IMR-90 (cell line): ENCODE data around the gene HPGDS. TPM values are rescaled to one million over a fixed set of nuclear protein-coding genes. Genes with fewer than 3 reads are reported as not detected.
A peak's percentile ranks its signal among the peaks of the same experiment; 100 is the strongest.

Source experiments
- ATAC-seq: fragments of 200-7000 bp; cut with Tn5 transposase; 2 replicates; pipeline ENCODE4 v1.9.1; 2020; ENCODE audit warnings: low read depth, mild to moderate bottlenecking, moderate library complexity
- BruUV-seq: library from RNA; stranded (reverse); fragments of 400-500 nt; replicated peaks from 2 replicates; lab custom pipeline; 2021; lab: Mats Ljungman, UMichigan
- CTCF ChIA-PET: fragments of 300-600 bp; formaldehyde crosslinking; extraction: SDS; loops from one replicate; lab custom pipeline; 2021; ENCODE audit warnings: antibody characterized with exemption; lab: Yijun Ruan, JAX
- POLR2A ChIA-PET: fragments of 300-600 bp; sonication (Branson Sonifier 250); formaldehyde crosslinking; loops from one replicate; lab custom pipeline; 2022; ENCODE audit warnings: antibody characterized with exemption; ENCODE audit not compliant: unreplicated experiment; lab: Charles Lee
- DNase-seq: peaks from one replicate; pipeline ENCODE4 v3.0.0; 2013
- H2AFZ ChIP-seq: replicated peaks from 2 replicates; pipeline ENCODE3; 2013; ENCODE audit warnings: low read length, mild to moderate bottlenecking; ENCODE audit not compliant: poor library complexity
- H2AK5ac ChIP-seq: 2 replicates; pipeline ENCODE4 v1.6.1; 2013; ENCODE audit warnings: low read depth, low read length, inconsistent platforms
- H2AK9ac ChIP-seq: replicated peaks from 2 replicates; pipeline ENCODE3; 2013; ENCODE audit warnings: mild to moderate bottlenecking, low read depth, low read length, moderate library complexity; ENCODE audit not compliant: poor library complexity
- H2BK120ac ChIP-seq: 2 replicates; pipeline ENCODE4 v1.6.1; 2013; ENCODE audit warnings: low read depth, low read length, inconsistent platforms
- H2BK15ac ChIP-seq: 3 replicates; pipeline ENCODE4 v1.6.1; 2013; ENCODE audit warnings: low read depth, low read length, inconsistent platforms
- H2BK20ac ChIP-seq: 2 replicates; pipeline ENCODE4 v1.6.1; 2013; ENCODE audit warnings: low read depth, mild to moderate bottlenecking, inconsistent platforms, low read length, moderate library complexity
- H2BK5ac ChIP-seq: 2 replicates; pipeline ENCODE4 v1.6.1; 2013; ENCODE audit warnings: mild to moderate bottlenecking, low read depth, low read length, inconsistent platforms; ENCODE audit not compliant: poor library complexity, severe bottlenecking
- H3K14ac ChIP-seq: replicated peaks from 2 replicates; pipeline ENCODE4 v1.6.1; 2013; ENCODE audit warnings: low read depth, low read length, inconsistent platforms
- H3K18ac ChIP-seq: 2 replicates; pipeline ENCODE4 v1.6.1; 2013; ENCODE audit warnings: low read depth, low read length, control low read depth
- H3K23ac ChIP-seq: 2 replicates; pipeline ENCODE4 v1.6.1; 2013; ENCODE audit warnings: low read depth, low read length, inconsistent platforms
- H3K27ac ChIP-seq: 2 replicates; pipeline ENCODE4 v1.5.1; 2013; ENCODE audit warnings: mild to moderate bottlenecking, control low read depth, low read length; ENCODE audit not compliant: insufficient read depth
- H3K27me3 ChIP-seq: 2 replicates; pipeline ENCODE4 v1.6.1; 2013; ENCODE audit warnings: low read length; ENCODE audit not compliant: control insufficient read depth, insufficient read depth
- H3K36me3 ChIP-seq: 2 replicates; pipeline ENCODE4 v1.6.1; 2013; ENCODE audit warnings: low read length, mixed read lengths; ENCODE audit not compliant: control insufficient read depth, insufficient read depth
- H3K4ac ChIP-seq: 2 replicates; pipeline ENCODE4 v1.6.1; 2013; ENCODE audit warnings: low read depth, low read length, inconsistent platforms
- H3K4me1 ChIP-seq: 2 replicates; pipeline ENCODE4 v1.6.1; 2013; ENCODE audit warnings: low read length, mixed read lengths; ENCODE audit not compliant: control insufficient read depth, insufficient read depth
- H3K4me2 ChIP-seq: 2 replicates; pipeline ENCODE4 v1.6.1; 2013; ENCODE audit warnings: low read depth, mild to moderate bottlenecking, control low read depth, low read length, moderate library complexity
- H3K4me3 ChIP-seq: 2 replicates; pipeline ENCODE4 v1.5.1; 2013; ENCODE audit warnings: low read depth, mild to moderate bottlenecking, control low read depth, low read length, moderate library complexity; ENCODE audit not compliant: insufficient read depth
- H3K56ac ChIP-seq: 2 replicates; pipeline ENCODE4 v1.6.1; 2013; ENCODE audit warnings: low read length, inconsistent platforms; ENCODE audit not compliant: insufficient read depth; ENCODE audit errors: extremely low read depth
- H3K79me1 ChIP-seq, 2 experiments: 2 replicates each; pipeline ENCODE4 v1.6.1; 2013; ENCODE audit warnings: low read length in 2 of 2, inconsistent platforms in 1 of 2, low read depth in 1 of 2
- H3K9ac ChIP-seq: 2 replicates; pipeline ENCODE4 v1.6.1; 2013; ENCODE audit warnings: low read depth, low read length, control low read depth
- H3K9me1 ChIP-seq: 2 replicates; pipeline ENCODE4 v1.6.1; 2013; ENCODE audit warnings: low read length, inconsistent platforms; ENCODE audit not compliant: insufficient read depth
- H3K9me3 ChIP-seq: 2 replicates; pipeline ENCODE4 v1.6.1; 2013; ENCODE audit warnings: low read length; ENCODE audit not compliant: control insufficient read depth, insufficient read depth
- H4K20me1 ChIP-seq: 2 replicates; pipeline ENCODE4 v1.6.1; 2013; ENCODE audit warnings: low read length, inconsistent platforms; ENCODE audit not compliant: insufficient read depth
- H4K5ac ChIP-seq: 2 replicates; pipeline ENCODE4 v1.6.1; 2013; ENCODE audit warnings: mild to moderate bottlenecking, low read depth, low read length, control low read depth
- H4K8ac ChIP-seq, 2 experiments: 2 replicates each; pipeline ENCODE4 v1.6.1; 2013; ENCODE audit warnings: low read depth in 2 of 2, low read length in 2 of 2, control low read depth in 1 of 2, inconsistent platforms in 1 of 2
- H4K91ac ChIP-seq: 2 replicates; pipeline ENCODE4 v1.6.1; 2013; ENCODE audit warnings: low read depth, low read length, inconsistent platforms; ENCODE audit not compliant: insufficient read depth
- CTCF ChIP-seq: conservative IDR thresholded peaks from 2 replicates; pipeline ENCODE4 v1.5.1; 2012; ENCODE audit warnings: mild to moderate bottlenecking, low read depth, low read length, improper control_type of control experiment
- MAFK ChIP-seq: IDR thresholded peaks from 2 replicates; pipeline ENCODE4 v1.6.1; 2012; ENCODE audit warnings: low read depth, low read length, improper control_type of control experiment
- POLR2A ChIP-seq: IDR thresholded peaks from 2 replicates; pipeline ENCODE4 v1.6.1; 2012; ENCODE audit warnings: mild to moderate bottlenecking, low read depth, low read length
- RAD21 ChIP-seq: IDR thresholded peaks from 2 replicates; pipeline ENCODE4 v1.6.1; 2012; ENCODE audit warnings: low read length, improper control_type of control experiment
- dilution Hi-C: fragments of 300-500 bp; cut with HindIII; formaldehyde crosslinking; loops from one replicate; pipeline ENCODE4 v1.14.3; 2018; ENCODE audit warnings: low sequenced_read_pairs; ENCODE audit not compliant: unreplicated experiment
- in situ Hi-C: fragments of 300-500 bp; cut with MboI; formaldehyde crosslinking; loops from 3 replicates; pipeline ENCODE4 v1.14.3; 2019; ENCODE audit warnings: low sequenced_read_pairs, inconsistent platforms, mixed read lengths
- intact Hi-C: fragments of 100-400 bp; cut with micrococcal nuclease; formaldehyde crosslinking; loops from 2 replicates; pipeline ENCODE4 v1.10.0; 2022
- polyA plus RNA-seq, 3 experiments: library from polyadenylated mRNA; depleted of rRNA; stranded (reverse); fragments of >200 nt; gene quantifications; 2 replicates each; pipeline ENCODE4 v1.2.3, GENCODE V29; 2012; ENCODE audit warnings: low replicate concordance in 1 of 3
- total RNA-seq: library from RNA; depleted of rRNA; stranded (reverse); fragments of >200 nt; gene quantifications from 2 replicates; pipeline ENCODE4 v1.2.3, GENCODE V29; 2012

HPGDS gene
- total and polyA plus RNA-seq, 2 of the 4 experiments (the other 2 are of a cell fraction) = not detected

- ATAC-seq = 0 out of 2 replicates have a peak, but pooled peaks have one; percentile 53
- Histone ChIP-seq H3K27me3 (no peaks in the 10 kb centered on the region), H2BK120ac (no peak overlapping the region), H3K79me1 (peaks cover 2 to 3% of the 10 kb centered on the region in 2 experiments; a peak in 2 of 4 replicates), H3K4ac (no peak overlapping the region), H2AK5ac (no peak overlapping the region), H3K56ac (no peak overlapping the region), H3K4me1 (no peaks in the 10 kb centered on the region), H4K91ac (no peak overlapping the region), H2AFZ (no peak overlapping the region), H3K9me3 (no peaks in the 10 kb centered on the region), H2AK9ac (no peak overlapping the region), H4K5ac (no peak overlapping the region), H3K4me2 (no peak overlapping the region), H4K8ac (no peak overlapping the region), H3K9me1 (no peaks in the 10 kb centered on the region), H3K18ac (no peak overlapping the region), H3K4me3 (no peak overlapping the region), H3K23ac (no peak overlapping the region), H3K14ac (no peak overlapping the region), H3K9ac (no peak overlapping the region), H2BK5ac (no peak overlapping the region), H2BK15ac (no peak overlapping the region), H2BK20ac (no peak overlapping the region), H3K36me3 (peaks cover 20% of the 10 kb centered on the region), H4K20me1 (no peaks in the 10 kb centered on the region), H3K27ac (no peak overlapping the region)
- dilution Hi-C loops = no loop called here
- ChIA-PET POLR2A (no interaction called here), CTCF (no interaction called here)
- BruUV-seq = no TSS peak
- DNase-seq = peak; percentile 7
- in situ Hi-C loops = no loop called here
- intact Hi-C loops = loop anchor here (5.0 kb wide), 1 partner anchor 465 kb away; no protein-coding TSS in a partner anchor
- TF ChIP-seq MAFK (no peak), RAD21 (peak; percentile 36), CTCF (peak; percentile 28), POLR2A (no peak)
These were observed 85.8 kb downstream of the HPGDS start for GRCh38 chr4:94256828-94257227.
